Measurements from ENCODE around the gene SLC7A5.

GRCh38 chr16:87808108-87808507 lies 61.2 kb downstream of the SLC7A5 start:
- TF ChIP-seq CTCF (IDR thresholded peaks at IDR 0.05), result no peak
- no peak for TF ChIP-seq POLR2A (IDR thresholded peaks at IDR 0.05)
